ENCODE data around the gene ARHGAP22.

- TF ChIP-seq CTCF (conservative IDR thresholded peaks at IDR 0.05; ENCODE audit: low read length) (no peak), EZH2phosphoT487 (IDR thresholded peaks at IDR 0.05; ENCODE audit: borderline replicate concordance, low read depth, low read length) (no peak)
Measured at GRCh38 chr10:48602401-48603135, 2.3 kb downstream of the ARHGAP22 start.

Data from OCI-LY7 (cell line).